SK-N-MC (cell line): ENCODE results near the gene FKRP.

Experiments
- EZH2 ChIP-seq: fragments of 200-600 bp; sonication (generic); IDR thresholded peaks from one replicate; pipeline ENCODE4 v1.6.1; 2017; ENCODE audit warnings: antibody characterized with exemption
- POLR2AphosphoS5 ChIP-seq: IDR thresholded peaks from 2 replicates; pipeline ENCODE4 v1.6.1; 2012; ENCODE audit warnings: mild to moderate bottlenecking, low read depth, low read length, borderline replicate concordance

DNA sequence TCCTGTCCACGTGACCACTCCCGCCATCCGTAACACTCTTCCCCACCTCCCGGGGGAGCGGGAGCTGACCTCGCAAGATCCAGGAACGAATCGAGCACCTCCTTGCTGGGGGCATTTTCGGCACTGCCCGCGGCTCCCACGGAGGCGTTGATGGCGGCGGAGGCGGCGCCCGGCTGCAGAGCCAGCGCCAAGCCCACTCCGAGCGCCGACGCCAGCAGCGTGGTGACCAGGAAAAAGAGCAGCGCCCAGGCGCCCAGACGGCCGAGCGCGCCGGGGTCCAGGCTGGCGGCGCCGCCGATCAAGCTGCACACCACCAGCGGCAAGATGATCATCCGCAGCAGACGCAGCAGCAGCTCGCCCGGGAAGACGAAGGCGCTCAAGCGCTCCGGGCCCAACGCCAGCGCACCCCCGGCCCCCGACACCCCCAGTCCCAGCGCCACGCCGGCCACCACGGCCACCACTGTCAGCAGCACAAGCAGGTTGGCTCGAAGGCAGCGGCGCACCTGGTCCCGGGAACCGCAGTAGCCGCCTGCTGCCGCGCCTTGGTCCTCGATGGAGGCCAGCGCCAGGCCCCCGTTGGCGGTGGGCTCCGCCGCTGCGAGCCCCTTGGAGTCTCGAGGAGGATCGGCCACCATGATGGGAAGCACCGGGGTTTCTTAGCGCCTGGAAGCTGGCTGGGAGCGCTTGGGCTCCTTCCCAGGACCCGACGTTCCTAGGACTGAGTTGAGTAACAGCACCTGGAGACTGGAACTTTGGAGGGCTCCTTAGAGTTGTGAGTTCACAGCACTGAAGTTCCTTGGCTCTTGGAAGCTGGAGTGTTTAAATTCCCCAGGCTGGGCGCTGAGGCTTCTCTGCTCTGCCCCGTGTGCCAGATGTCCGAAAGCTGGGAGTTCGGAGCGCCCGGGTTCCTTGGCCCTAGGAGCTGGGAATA, 41.7 kb downstream of the FKRP start:
- TF ChIP-seq EZH2 (no peak), POLR2AphosphoS5 (peak; percentile 41; the same call in 1 of the 2 replicates)
